ENCODE results near the gene ZFHX3. TPM values are rescaled to one million over a fixed set of nuclear protein-coding genes. Genes with fewer than 3 reads are reported as not detected.

The ZFHX3 gene
- total and polyA plus RNA-seq, 9 of the 15 experiments (the other 6 are each of a cell fraction or from before 2014, with no cell fraction given): 0.01 to 0.23 (median 0.06) TPM; not detected in 4

- TF ChIP-seq, protein P1, sequence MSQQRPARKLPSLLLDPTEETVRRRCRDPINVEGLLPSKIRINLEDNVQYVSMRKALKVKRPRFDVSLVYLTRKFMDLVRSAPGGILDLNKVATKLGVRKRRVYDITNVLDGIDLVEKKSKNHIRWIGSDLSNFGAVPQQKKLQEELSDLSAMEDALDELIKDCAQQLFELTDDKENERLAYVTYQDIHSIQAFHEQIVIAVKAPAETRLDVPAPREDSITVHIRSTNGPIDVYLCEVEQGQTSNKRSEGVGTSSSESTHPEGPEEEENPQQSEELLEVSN (IDR thresholded peaks at IDR 0.05; ENCODE audit: borderline replicate concordance in 1 of 2, extremely low read depth in 1 of 2, insufficient read depth in 1 of 2, insufficient read length in 1 of 2, low read depth in 1 of 2, low read length in 1 of 2, poor library complexity in 1 of 2, severe bottlenecking in 1 of 2): no peak
- no peak for TF ChIP-seq FOXK1 (CRISPR knock-in tag; IDR thresholded peaks at IDR 0.05; ENCODE audit: borderline replicate concordance)
- no peak for TF ChIP-seq HDAC8 (tag; IDR thresholded peaks at IDR 0.05)
- TF ChIP-seq, protein P2, sequence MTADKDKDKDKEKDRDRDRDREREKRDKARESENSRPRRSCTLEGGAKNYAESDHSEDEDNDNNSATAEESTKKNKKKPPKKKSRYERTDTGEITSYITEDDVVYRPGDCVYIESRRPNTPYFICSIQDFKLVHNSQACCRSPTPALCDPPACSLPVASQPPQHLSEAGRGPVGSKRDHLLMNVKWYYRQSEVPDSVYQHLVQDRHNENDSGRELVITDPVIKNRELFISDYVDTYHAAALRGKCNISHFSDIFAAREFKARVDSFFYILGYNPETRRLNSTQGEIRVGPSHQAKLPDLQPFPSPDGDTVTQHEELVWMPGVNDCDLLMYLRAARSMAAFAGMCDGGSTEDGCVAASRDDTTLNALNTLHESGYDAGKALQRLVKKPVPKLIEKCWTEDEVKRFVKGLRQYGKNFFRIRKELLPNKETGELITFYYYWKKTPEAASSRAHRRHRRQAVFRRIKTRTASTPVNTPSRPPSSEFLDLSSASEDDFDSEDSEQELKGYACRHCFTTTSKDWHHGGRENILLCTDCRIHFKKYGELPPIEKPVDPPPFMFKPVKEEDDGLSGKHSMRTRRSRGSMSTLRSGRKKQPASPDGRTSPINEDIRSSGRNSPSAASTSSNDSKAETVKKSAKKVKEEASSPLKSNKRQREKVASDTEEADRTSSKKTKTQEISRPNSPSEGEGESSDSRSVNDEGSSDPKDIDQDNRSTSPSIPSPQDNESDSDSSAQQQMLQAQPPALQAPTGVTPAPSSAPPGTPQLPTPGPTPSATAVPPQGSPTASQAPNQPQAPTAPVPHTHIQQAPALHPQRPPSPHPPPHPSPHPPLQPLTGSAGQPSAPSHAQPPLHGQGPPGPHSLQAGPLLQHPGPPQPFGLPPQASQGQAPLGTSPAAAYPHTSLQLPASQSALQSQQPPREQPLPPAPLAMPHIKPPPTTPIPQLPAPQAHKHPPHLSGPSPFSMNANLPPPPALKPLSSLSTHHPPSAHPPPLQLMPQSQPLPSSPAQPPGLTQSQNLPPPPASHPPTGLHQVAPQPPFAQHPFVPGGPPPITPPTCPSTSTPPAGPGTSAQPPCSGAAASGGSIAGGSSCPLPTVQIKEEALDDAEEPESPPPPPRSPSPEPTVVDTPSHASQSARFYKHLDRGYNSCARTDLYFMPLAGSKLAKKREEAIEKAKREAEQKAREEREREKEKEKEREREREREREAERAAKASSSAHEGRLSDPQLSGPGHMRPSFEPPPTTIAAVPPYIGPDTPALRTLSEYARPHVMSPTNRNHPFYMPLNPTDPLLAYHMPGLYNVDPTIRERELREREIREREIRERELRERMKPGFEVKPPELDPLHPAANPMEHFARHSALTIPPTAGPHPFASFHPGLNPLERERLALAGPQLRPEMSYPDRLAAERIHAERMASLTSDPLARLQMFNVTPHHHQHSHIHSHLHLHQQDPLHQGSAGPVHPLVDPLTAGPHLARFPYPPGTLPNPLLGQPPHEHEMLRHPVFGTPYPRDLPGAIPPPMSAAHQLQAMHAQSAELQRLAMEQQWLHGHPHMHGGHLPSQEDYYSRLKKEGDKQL (CRISPR knock-in tag; IDR thresholded peaks at IDR 0.05; ENCODE audit: borderline replicate concordance): no peak
- no peak for TF ChIP-seq CREBBP (IDR thresholded peaks at IDR 0.05; ENCODE audit: low read depth, low read length)
- TF ChIP-seq, protein P3, sequence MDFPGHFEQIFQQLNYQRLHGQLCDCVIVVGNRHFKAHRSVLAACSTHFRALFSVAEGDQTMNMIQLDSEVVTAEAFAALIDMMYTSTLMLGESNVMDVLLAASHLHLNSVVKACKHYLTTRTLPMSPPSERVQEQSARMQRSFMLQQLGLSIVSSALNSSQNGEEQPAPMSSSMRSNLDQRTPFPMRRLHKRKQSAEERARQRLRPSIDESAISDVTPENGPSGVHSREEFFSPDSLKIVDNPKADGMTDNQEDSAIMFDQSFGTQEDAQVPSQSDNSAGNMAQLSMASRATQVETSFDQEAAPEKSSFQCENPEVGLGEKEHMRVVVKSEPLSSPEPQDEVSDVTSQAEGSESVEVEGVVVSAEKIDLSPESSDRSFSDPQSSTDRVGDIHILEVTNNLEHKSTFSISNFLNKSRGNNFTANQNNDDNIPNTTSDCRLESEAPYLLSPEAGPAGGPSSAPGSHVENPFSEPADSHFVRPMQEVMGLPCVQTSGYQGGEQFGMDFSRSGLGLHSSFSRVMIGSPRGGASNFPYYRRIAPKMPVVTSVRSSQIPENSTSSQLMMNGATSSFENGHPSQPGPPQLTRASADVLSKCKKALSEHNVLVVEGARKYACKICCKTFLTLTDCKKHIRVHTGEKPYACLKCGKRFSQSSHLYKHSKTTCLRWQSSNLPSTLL (IDR thresholded peaks at IDR 0.05): no peak
- TF ChIP-seq ATF1 (CRISPR knock-in tag; IDR thresholded peaks at IDR 0.05): no peak
- no peak for TF ChIP-seq ATF1 (tag; IDR thresholded peaks at IDR 0.05)
Measured at GRCh38 chr16:72793017-72793416, 254.9 kb downstream of the ZFHX3 start (continued).

Data from K562 (cell line).